Bronchial epithelial cell (primary cell): ENCODE data around the gene CIT. TPM values are rescaled to one million over a fixed set of nuclear protein-coding genes. Genes with fewer than 3 reads are reported as not detected.
A peak's percentile ranks its signal among the peaks of the same experiment; 100 is the strongest.

Experiments used
- DNase-seq: peaks from one replicate; pipeline ENCODE4 v3.0.0-alpha.2; 2010; ENCODE audit warnings: low read depth
- FAIRE-seq: peaks from 2 replicates; lab custom pipeline; 2011; peaks lifted over from hg19 to GRCh38; lab: Jason Lieb, UNC
- H3K27me3 ChIP-seq: 2 replicates; pipeline ENCODE4 v1.5.1; 2011; ENCODE audit warnings: low read length; ENCODE audit not compliant: control insufficient read depth, insufficient read depth
- H3K36me3 ChIP-seq: 2 replicates; pipeline ENCODE4 v1.5.1; 2011; ENCODE audit warnings: low read length; ENCODE audit not compliant: control insufficient read depth, insufficient read depth
- H3K4me3 ChIP-seq: 2 replicates; pipeline ENCODE4 v1.5.1; 2011; ENCODE audit warnings: mild to moderate bottlenecking, low read depth, low read length, control low read depth
- CTCF ChIP-seq: IDR thresholded peaks from 2 replicates; pipeline ENCODE4 v1.5.1; 2011; ENCODE audit warnings: mild to moderate bottlenecking, moderate library complexity, low read length, control low read depth, inconsistent platforms; ENCODE audit not compliant: insufficient read depth, severe bottlenecking
- total RNA-seq: library from RNA; depleted of rRNA; stranded (reverse); fragments of >200 nt; gene quantifications from 2 replicates; pipeline ENCODE4 v1.2.1, GENCODE V29; 2014

Gene CIT
- total RNA-seq, 1 donor from 2014 or later: 0.79 TPM

- no peak for TF ChIP-seq CTCF
- DNase-seq: no peak
- Histone ChIP-seq H3K27me3 (no peaks in the 10 kb centered on the region), H3K4me3 (no peak overlapping the region), H3K36me3 (no peaks in the 10 kb centered on the region)
- no peak for FAIRE-seq
Observed at GRCh38 chr12:119817546-119818343, 59.4 kb downstream of the CIT start.

- no peak overlapping the region for H3K4me3 ChIP-seq
- DNase-seq (no peak), FAIRE-seq (no peak)
- TF ChIP-seq CTCF: no peak
- no peaks in the 10 kb centered on the region for H3K36me3 ChIP-seq
- no peaks in the 10 kb centered on the region for H3K27me3 ChIP-seq
Observed at GRCh38 chr12:119809023-119809422, 68.1 kb downstream of the CIT start.

GRCh38 chr12:119808441-119808840, 68.7 kb downstream of the CIT start:
- Histone ChIP-seq H3K36me3 (no peaks in the 10 kb centered on the region), H3K27me3 (no peaks in the 10 kb centered on the region), H3K4me3 (no peak overlapping the region)
- DNase-seq (peak; percentile 53), FAIRE-seq (no peak)
- no peak for TF ChIP-seq CTCF

- DNase-seq (no peak), FAIRE-seq (no peak)
- Histone ChIP-seq H3K27me3 (no peaks in the 10 kb centered on the region), H3K4me3 (no peak overlapping the region), H3K36me3 (no peaks in the 10 kb centered on the region)
- no peak for TF ChIP-seq CTCF
Observed at GRCh38 chr12:119807380-119807779, 69.7 kb downstream of the CIT start.

GRCh38 chr12:119804011-119804641, 73.0 kb downstream of the CIT start:
- Histone ChIP-seq H3K36me3 (no peaks in the 10 kb centered on the region), H3K27me3 (no peaks in the 10 kb centered on the region), H3K4me3 (peak overlapping the region; percentile 31)
- peak; percentile 87 for TF ChIP-seq CTCF
- FAIRE-seq (no peak), DNase-seq (peak; percentile 78)

GRCh38 chr12:119803381-119803791, 73.7 kb downstream of the CIT start:
- H3K36me3 ChIP-seq: no peaks in the 10 kb centered on the region
- FAIRE-seq (no peak), DNase-seq (peak; percentile 13)
- no peak for TF ChIP-seq CTCF
- H3K27me3 ChIP-seq: no peaks in the 10 kb centered on the region
- H3K4me3 ChIP-seq: peak overlapping the region; percentile 31
